Breast epithelium (tissue), 3 donors: ENCODE results near the gene YY2.

ENCODE experiments used
- CTCF ChIP-seq, 3 donors: fragments of 450-650 bp; IDR thresholded peaks; one replicate each; pipeline ENCODE4 v1.5.1; 2016 to 2017; ENCODE audit warnings: antibody characterized with exemption in 3 of 3, mild to moderate bottlenecking in 3 of 3, moderate library complexity in 3 of 3
- POLR2A ChIP-seq: fragments of 450-650 bp; IDR thresholded peaks from one replicate; pipeline ENCODE4 v1.6.1; 2016; ENCODE audit warnings: antibody characterized with exemption, mild to moderate bottlenecking, moderate library complexity

GRCh38 chrX:21847342-21847741, 8.4 kb upstream of the YY2 start:
- no peak for TF ChIP-seq CTCF (IDR thresholded peaks at IDR 0.05)
- TF ChIP-seq POLR2A = no peak
